ENCODE data around the gene KCNC4.

Gene KCNC4

GRCh38 chr1:110245876-110246620 is 35.9 kb downstream of the KCNC4 start:
- in situ Hi-C loops (cut with HindIII; ENCODE audit: low sequenced_read_pairs): loop anchor here (5.0 kb wide), 1 partner anchor 84 kb away; no protein-coding TSS in a partner anchor

- in situ Hi-C loops (cut with HindIII; ENCODE audit: low sequenced_read_pairs): loop anchor here (5.0 kb wide), 1 partner anchor 86 kb away; no protein-coding TSS in a partner anchor
These were observed 38.6 kb downstream of the KCNC4 start for GRCh38 chr1:110248746-110249145.

- in situ Hi-C loops (cut with HindIII; ENCODE audit: low sequenced_read_pairs): loop anchor here (5.0 kb wide), 1 partner anchor 87 kb away; no protein-coding TSS in a partner anchor
These were observed 39.1 kb downstream of the KCNC4 start for GRCh38 chr1:110249256-110249655.

GRCh38 chr1:110250008-110250407 is 39.9 kb downstream of the KCNC4 start:
- in situ Hi-C loops (cut with HindIII; ENCODE audit: low sequenced_read_pairs): no loop called here

GRCh38 chr1:110250749-110251148 is 40.6 kb downstream of the KCNC4 start:
- in situ Hi-C loops (cut with HindIII; ENCODE audit: low sequenced_read_pairs): no loop called here

- in situ Hi-C loops (cut with HindIII; ENCODE audit: low sequenced_read_pairs): no loop called here
These were observed 43.1 kb downstream of the KCNC4 start for GRCh38 chr1:110253213-110253612.

GRCh38 chr1:110254604-110255391 is 44.7 kb downstream of the KCNC4 start:
- in situ Hi-C loops (cut with HindIII; ENCODE audit: low sequenced_read_pairs): loop anchor here (5.0 kb wide), 1 partner anchor 48 kb away; no protein-coding TSS in a partner anchor

- in situ Hi-C loops (cut with HindIII; ENCODE audit: low sequenced_read_pairs): loop anchor here (5.0 kb wide), 1 partner anchor 47 kb away; no protein-coding TSS in a partner anchor
These were observed 45.3 kb downstream of the KCNC4 start for GRCh38 chr1:110255392-110255787.

GRCh38 chr1:110258734-110259133 is 48.6 kb downstream of the KCNC4 start:
- in situ Hi-C loops (cut with HindIII; ENCODE audit: low sequenced_read_pairs): loop anchor here (5.0 kb wide), 1 partner anchor 44 kb away; no protein-coding TSS in a partner anchor

GRCh38 chr1:110259770-110260169 is 49.7 kb downstream of the KCNC4 start:
- in situ Hi-C loops (cut with HindIII; ENCODE audit: low sequenced_read_pairs): loop anchor here (5.0 kb wide), 1 partner anchor 43 kb away; no protein-coding TSS in a partner anchor

All from endothelial cell of hepatic sinusoid (primary cell).